WTC11 (cell line): ENCODE measurements around the gene LILRB3.
"Not testable (repeated sequence)": the region's sequence is repeated elsewhere in the genome, so short reads cannot be mapped to it uniquely, and the experiment has no call there.

Experiments used
- CDX4 ChIP-seq: fragments of 250-450 bp; sonication (Bioruptor Pico); IDR thresholded peaks from 2 replicates; pipeline ENCODE4 v1.9.0; 2021; ENCODE audit warnings: moderate library complexity, mild to moderate bottlenecking, inconsistent platforms, borderline replicate concordance
- MAX ChIP-seq: sonication (generic); formaldehyde crosslinking; IDR thresholded peaks from 2 replicates; pipeline ENCODE4 v1.8.0; 2022; ENCODE audit warnings: mild to moderate bottlenecking, missing genetic modification reagents
- NR1H2 ChIP-seq: sonication (generic); formaldehyde crosslinking; IDR thresholded peaks from 2 replicates; pipeline ENCODE4 v1.9.0; 2021; ENCODE audit warnings: mild to moderate bottlenecking, moderate library complexity, missing genetic modification reagents

- TF ChIP-seq NR1H2, MAX, CDX4 (CRISPR knock-in tag): not testable (repeated sequence)
Measured at GRCh38 chr19:54242646-54243045, 19.8 kb upstream of the LILRB3 start, which contains the start of gene LILRA6.
